ENCODE results near the gene TCIRG1.
"Not testable (repeated sequence)": the region's sequence is repeated elsewhere in the genome, so short reads cannot be mapped to it uniquely, and the experiment has no call there.

Gene TCIRG1

GRCh38 chr11:68090706-68091105 lies 51.9 kb downstream of the TCIRG1 start:
- DNase-seq = peak; percentile 7

- no peak for DNase-seq
Measured at GRCh38 chr11:68092411-68092810, 53.6 kb downstream of the TCIRG1 start.

- not testable (repeated sequence) for DNase-seq
Measured at GRCh38 chr11:68092946-68093345, 54.1 kb downstream of the TCIRG1 start.

- DNase-seq = no peak
Measured at GRCh38 chr11:68093565-68093964, 54.7 kb downstream of the TCIRG1 start.

- DNase-seq = no peak
Measured at GRCh38 chr11:68096962-68097361, 58.1 kb downstream of the TCIRG1 start.

GRCh38 chr11:68099057-68099456 lies 60.2 kb downstream of the TCIRG1 start:
- no peak for DNase-seq

GRCh38 chr11:68099474-68100405 lies 60.9 kb downstream of the TCIRG1 start:
- DNase-seq = peak; percentile 81
